Thyroid gland (tissue), 4 donors: Measurements from ENCODE around the gene AOAH. TPM values are rescaled to one million over a fixed set of nuclear protein-coding genes. Genes with fewer than 3 reads are reported as not detected.

Source experiments
- DNase-seq, 2 donors: peaks; one replicate each; pipeline ENCODE4 v3.0.0-alpha.2; 2019
- H3K27ac ChIP-seq, 3 donors: fragments of 200-600 bp; sonication (generic); 1 replicate in 2 of 3; 2 replicates in 1 of 3; pipeline ENCODE4 v1.5.1; 2016 to 2019; ENCODE audit warnings: mild to moderate bottlenecking in 1 of 3, moderate library complexity in 1 of 3
- H3K27me3 ChIP-seq: fragments of 200-600 bp; sonication (generic); one replicate; pipeline ENCODE4 v1.5.1; 2019
- H3K36me3 ChIP-seq, 2 donors: fragments of 200-600 bp; sonication (generic); one replicate each; pipeline ENCODE4 v1.5.1; 2016 to 2019
- H3K4me1 ChIP-seq, 2 donors: fragments of 200-600 bp; sonication (generic); one replicate each; pipeline ENCODE4 v1.5.1; 2017 to 2019
- H3K4me3 ChIP-seq, 3 donors: fragments of 200-600 bp; sonication (generic); replicated peaks in 1 of 3; 1 replicate in 2 of 3; 2 replicates in 1 of 3; pipeline ENCODE4 v1.5.1; 2016; ENCODE audit warnings: mild to moderate bottlenecking in 1 of 3
- H3K9me3 ChIP-seq: fragments of 200-600 bp; sonication (generic); one replicate; pipeline ENCODE4 v1.5.1; 2017
- POLR2A ChIP-seq, 2 donors: fragments of 450-650 bp; IDR thresholded peaks; one replicate each; pipeline ENCODE4 v1.6.1; 2017; ENCODE audit warnings: antibody characterized with exemption in 2 of 2, mild to moderate bottlenecking in 2 of 2, moderate library complexity in 1 of 2
- WGBS, 2 donors: methylation state at CpG; one replicate each; pipeline ENCODE4 v1.1.5; 2017; 5-methylcytosine and 5-hydroxymethylcytosine counted together
- intact Hi-C: fragments of 100-400 bp; cut with DNase I; formaldehyde crosslinking; loops from one replicate; pipeline ENCODE4 v1.15.1; 2023
- total RNA-seq, 4 donors: library from RNA; depleted of rRNA; stranded (reverse); fragments of >200 nt; gene quantifications; one replicate each; pipeline ENCODE4 v1.2.3, GENCODE V29; 2016
- TF ChIP-seq, protein P1 (sequence below), 6 experiments: fragments of 200-600 bp in 3 of 6; fragments of 450-650 bp in 3 of 6; sonication (generic) in 3 of 6; IDR thresholded peaks; one replicate each; pipeline ENCODE4 v1.5.1; 2016 to 2019; ENCODE audit warnings: antibody characterized with exemption in 6 of 6, mild to moderate bottlenecking in 2 of 6, inconsistent platforms in 1 of 6, moderate library complexity in 1 of 6

Gene AOAH
- total RNA-seq, 4 donors from 2014 or later = 7.4 to 26.7 (median 12.4) TPM

DNA sequence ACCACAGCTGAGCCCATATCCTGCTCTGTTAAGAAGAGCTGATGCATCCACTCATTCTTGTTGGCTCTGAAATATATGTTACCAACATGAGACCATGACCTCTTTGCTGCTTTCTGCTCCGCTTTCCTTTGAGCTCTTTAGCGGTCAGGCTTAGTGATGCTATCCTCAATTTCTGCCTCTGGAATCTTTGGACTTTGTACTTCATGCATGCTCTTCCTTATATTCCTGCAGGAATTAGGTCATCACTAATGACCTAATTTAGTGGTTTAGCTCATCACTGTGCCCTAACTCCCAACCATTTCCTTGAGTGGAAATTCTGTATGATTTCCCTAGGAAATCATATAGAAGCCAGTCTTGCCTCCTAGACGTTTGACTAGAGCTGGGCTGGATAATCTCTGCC, 119.5 kb downstream of the AOAH start:
- intact Hi-C loops = no loop called here
- Histone ChIP-seq H3K9me3 (no peaks in the 10 kb centered on the region), H3K4me3 (no peak overlapping the region), H3K36me3 (no peaks in the 10 kb centered on the region), H3K27ac (no peak overlapping the region), H3K4me1 (peaks cover 12 to 19% of the 10 kb centered on the region in 2 donors), H3K27me3 (no peaks in the 10 kb centered on the region)
- TF ChIP-seq, protein P1, sequence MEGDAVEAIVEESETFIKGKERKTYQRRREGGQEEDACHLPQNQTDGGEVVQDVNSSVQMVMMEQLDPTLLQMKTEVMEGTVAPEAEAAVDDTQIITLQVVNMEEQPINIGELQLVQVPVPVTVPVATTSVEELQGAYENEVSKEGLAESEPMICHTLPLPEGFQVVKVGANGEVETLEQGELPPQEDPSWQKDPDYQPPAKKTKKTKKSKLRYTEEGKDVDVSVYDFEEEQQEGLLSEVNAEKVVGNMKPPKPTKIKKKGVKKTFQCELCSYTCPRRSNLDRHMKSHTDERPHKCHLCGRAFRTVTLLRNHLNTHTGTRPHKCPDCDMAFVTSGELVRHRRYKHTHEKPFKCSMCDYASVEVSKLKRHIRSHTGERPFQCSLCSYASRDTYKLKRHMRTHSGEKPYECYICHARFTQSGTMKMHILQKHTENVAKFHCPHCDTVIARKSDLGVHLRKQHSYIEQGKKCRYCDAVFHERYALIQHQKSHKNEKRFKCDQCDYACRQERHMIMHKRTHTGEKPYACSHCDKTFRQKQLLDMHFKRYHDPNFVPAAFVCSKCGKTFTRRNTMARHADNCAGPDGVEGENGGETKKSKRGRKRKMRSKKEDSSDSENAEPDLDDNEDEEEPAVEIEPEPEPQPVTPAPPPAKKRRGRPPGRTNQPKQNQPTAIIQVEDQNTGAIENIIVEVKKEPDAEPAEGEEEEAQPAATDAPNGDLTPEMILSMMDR (IDR thresholded peaks at IDR 0.05) = no peak
- TF ChIP-seq POLR2A (IDR thresholded peaks at IDR 0.05) = no peak
- WGBS, 2 donors = 86 to 89% methylated on average over 3 of the region's 3 CpGs
- DNase-seq = no peak

DNA sequence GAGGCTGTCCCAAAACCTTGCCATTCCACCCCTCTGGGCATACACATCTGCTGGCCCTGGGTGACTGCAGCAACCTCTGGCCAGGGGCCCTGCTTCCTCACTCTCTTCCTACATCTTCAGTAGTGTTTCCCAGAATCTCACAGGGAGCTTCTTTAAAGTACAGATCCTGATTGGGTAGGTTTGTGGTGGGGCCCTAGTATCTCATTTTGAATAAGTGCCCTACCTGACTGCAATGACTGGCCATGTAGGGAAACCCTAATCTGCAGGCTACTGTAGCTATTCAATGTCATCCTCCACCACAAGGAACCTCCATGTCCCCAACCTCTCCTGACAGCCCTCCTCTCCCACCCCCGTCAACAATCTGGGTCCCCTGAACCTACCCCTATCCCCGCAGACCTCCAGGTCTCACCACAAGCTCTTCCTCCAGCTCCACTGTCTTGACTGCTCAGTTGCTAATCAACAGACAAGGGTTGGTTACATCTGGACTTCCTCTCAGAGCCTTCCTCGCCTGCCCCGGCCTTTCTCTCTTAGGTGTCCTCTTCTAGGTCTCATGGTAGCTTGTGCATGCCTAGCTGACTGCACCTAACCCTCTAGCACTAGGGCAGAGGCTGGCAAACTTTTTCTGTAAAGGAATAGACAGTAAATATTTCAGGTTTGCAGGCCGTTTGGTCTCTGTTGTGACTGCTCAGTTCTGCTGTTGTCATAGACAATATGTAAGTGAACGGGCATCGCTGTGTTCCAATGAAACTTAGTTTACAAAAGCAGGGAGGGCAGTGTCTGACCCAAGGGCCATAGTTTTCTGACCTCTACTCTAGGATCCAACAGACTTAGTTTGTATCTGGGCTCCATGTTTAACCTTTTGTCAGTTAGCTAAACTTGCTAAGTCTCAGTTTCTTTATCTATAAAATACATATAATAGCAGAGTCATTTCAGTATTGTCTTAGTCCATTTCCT, 121.1 kb downstream of the AOAH start:
- no peaks in the 10 kb centered on the region for H3K9me3 ChIP-seq
- peaks cover 11 to 19% of the 10 kb centered on the region in 2 donors for H3K4me1 ChIP-seq
- no peak overlapping the region for H3K4me3 ChIP-seq
- intact Hi-C loops = no loop called here
- no peak overlapping the region for H3K27ac ChIP-seq
- no peak for TF ChIP-seq POLR2A (IDR thresholded peaks at IDR 0.05)
- TF ChIP-seq, protein P1 (IDR thresholded peaks at IDR 0.05) = no peak
- WGBS, 2 donors = 89 to 91% methylated on average over 7 of the region's 7 CpGs
- no peaks in the 10 kb centered on the region for H3K27me3 ChIP-seq
- no peaks in the 10 kb centered on the region for H3K36me3 ChIP-seq
- DNase-seq = no peak

DNA sequence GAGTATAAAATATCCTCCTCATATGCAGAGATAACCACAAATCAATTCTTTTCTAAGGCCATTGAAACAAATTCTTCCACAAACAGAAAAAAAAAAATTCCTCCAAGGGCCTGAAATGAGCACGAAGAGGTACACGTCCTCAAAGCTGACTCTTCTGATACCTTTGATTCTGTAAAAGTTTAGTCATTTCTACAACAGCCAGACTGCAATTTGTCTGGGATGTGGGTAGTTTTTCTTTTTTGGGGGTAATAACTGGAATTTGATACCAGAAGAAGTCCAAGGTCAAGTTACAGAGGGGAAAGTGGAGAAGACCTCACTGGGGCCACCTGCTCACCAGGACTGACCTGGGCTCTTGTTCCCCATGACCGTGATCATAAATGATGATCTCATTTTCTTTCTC, 121.8 kb downstream of the AOAH start:
- Histone ChIP-seq H3K36me3 (no peaks in the 10 kb centered on the region), H3K27ac (no peak overlapping the region), H3K9me3 (no peaks in the 10 kb centered on the region), H3K4me1 (peaks cover 6 to 15% of the 10 kb centered on the region in 2 donors), H3K27me3 (no peaks in the 10 kb centered on the region), H3K4me3 (no peak overlapping the region)
- intact Hi-C loops = no loop called here
- TF ChIP-seq POLR2A (IDR thresholded peaks at IDR 0.05) = no peak
- TF ChIP-seq, protein P1 (IDR thresholded peaks at IDR 0.05) = no peak
- no peak for DNase-seq
- whole genome bisulfite sequencing, 2 donors = 94% methylated on average over 3 of the region's 3 CpGs

DNA sequence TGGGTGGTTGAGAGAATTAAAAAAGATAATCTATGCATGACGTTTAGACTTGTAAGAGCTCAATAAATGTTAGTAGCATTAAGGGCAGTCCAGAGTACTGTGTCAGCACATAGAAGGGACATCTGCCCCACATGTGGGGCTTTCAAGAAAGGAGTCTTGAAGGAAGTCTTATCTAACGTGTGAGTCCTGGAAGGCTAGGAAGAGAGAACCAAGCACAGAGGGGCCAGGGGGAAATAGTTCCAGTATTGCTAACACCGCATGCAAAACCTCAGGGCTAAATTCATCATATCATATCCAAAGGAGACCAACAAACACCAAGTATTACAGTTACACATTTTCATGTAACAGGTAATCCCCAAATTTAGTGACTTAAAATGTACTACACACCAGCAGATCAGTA, 122.7 kb downstream of the AOAH start:
- intact Hi-C loops = no loop called here
- no peak overlapping the region for H3K27ac ChIP-seq
- WGBS, 2 donors = 87 to 88% methylated on average over 3 of the region's 3 CpGs

More for the DNA sequence above, 122.7 kb downstream of the AOAH start:
- TF ChIP-seq, protein P1 (IDR thresholded peaks at IDR 0.05) = no peak
- no peak for TF ChIP-seq POLR2A (IDR thresholded peaks at IDR 0.05)
- peaks cover 0 to 8% of the 10 kb centered on the region in 2 donors for H3K4me1 ChIP-seq
- H3K36me3 ChIP-seq = no peaks in the 10 kb centered on the region
- DNase-seq = no peak
- no peaks in the 10 kb centered on the region for H3K27me3 ChIP-seq
- H3K9me3 ChIP-seq = no peaks in the 10 kb centered on the region
- H3K4me3 ChIP-seq = no peak overlapping the region
